ENCODE measurements around the gene TMEM40. TPM values are rescaled to one million over a fixed set of nuclear protein-coding genes. Genes with fewer than 3 reads are reported as not detected.
A peak's percentile ranks its signal among the peaks of the same experiment; 100 is the strongest.
"Not testable (repeated sequence)": the region's sequence is repeated elsewhere in the genome, so short reads cannot be mapped to it uniquely, and the experiment has no call there.

Gene TMEM40
- total RNA-seq, 1 donor: not detected

- DNase-seq (ENCODE audit: low read depth): no peak
- no peak overlapping the region for H3K4me3 ChIP-seq (ENCODE audit: low read depth, low read length)
- no peak for TF ChIP-seq CTCF (IDR thresholded peaks at IDR 0.05; ENCODE audit: insufficient read depth, low read length)
Observed at GRCh38 chr3:12798559-12799179, 39.6 kb upstream of the TMEM40 start.

- DNase-seq (ENCODE audit: low read depth): no peak
- no peak overlapping the region for H3K4me3 ChIP-seq (ENCODE audit: low read depth, low read length)
- no peak for TF ChIP-seq CTCF (IDR thresholded peaks at IDR 0.05; ENCODE audit: insufficient read depth, low read length)
Observed at GRCh38 chr3:12797892-12798558, 39.0 kb upstream of the TMEM40 start.

GRCh38 chr3:12797124-12797891, 38.2 kb upstream of the TMEM40 start:
- no peak for TF ChIP-seq CTCF (IDR thresholded peaks at IDR 0.05; ENCODE audit: insufficient read depth, low read length)
- no peak overlapping the region for H3K4me3 ChIP-seq (ENCODE audit: low read depth, low read length)
- DNase-seq (ENCODE audit: low read depth): no peak

- DNase-seq (ENCODE audit: low read depth): peak; percentile 28
- TF ChIP-seq CTCF (IDR thresholded peaks at IDR 0.05; ENCODE audit: insufficient read depth, low read length): no peak
- peak within 1 kb of the TSS; percentile 65 for H3K4me3 ChIP-seq (ENCODE audit: low read depth, low read length)
Observed at GRCh38 chr3:12796171-12797123, 37.4 kb upstream of the TMEM40 start, which contains the start of gene CAND2. Gene CAND2, plus strand, starts transcription at chr3:12796680. Its CDS starts 41 bp downstream, at chr3:12796721.

- no peak for TF ChIP-seq CTCF (IDR thresholded peaks at IDR 0.05; ENCODE audit: insufficient read depth, low read length)
- DNase-seq (ENCODE audit: low read depth): no peak
- H3K4me3 ChIP-seq (ENCODE audit: low read depth, low read length): no peak overlapping the region
Observed at GRCh38 chr3:12793701-12794100, 34.6 kb upstream of the TMEM40 start.

GRCh38 chr3:12791430-12791829, 32.4 kb upstream of the TMEM40 start:
- no peak for TF ChIP-seq CTCF (IDR thresholded peaks at IDR 0.05; ENCODE audit: insufficient read depth, low read length)
- H3K4me3 ChIP-seq (ENCODE audit: low read depth, low read length): no peak overlapping the region

GRCh38 chr3:12787967-12788690, 29.1 kb upstream of the TMEM40 start:
- DNase-seq (ENCODE audit: low read depth); H3K4me3 ChIP-seq (ENCODE audit: low read depth, low read length): not testable (repeated sequence)

More at GRCh38 chr3:12791430-12791829, 32.4 kb upstream of the TMEM40 start:
- DNase-seq (ENCODE audit: low read depth): no peak

Measured in fibroblast of the aortic adventitia (primary cell).